ENCODE results near the gene GNAT1. TPM values are rescaled to one million over a fixed set of nuclear protein-coding genes. Genes with fewer than 3 reads are reported as not detected.

The GNAT1 gene
- total RNA-seq, 1 donor from 2014 or later: not detected

DNA sequence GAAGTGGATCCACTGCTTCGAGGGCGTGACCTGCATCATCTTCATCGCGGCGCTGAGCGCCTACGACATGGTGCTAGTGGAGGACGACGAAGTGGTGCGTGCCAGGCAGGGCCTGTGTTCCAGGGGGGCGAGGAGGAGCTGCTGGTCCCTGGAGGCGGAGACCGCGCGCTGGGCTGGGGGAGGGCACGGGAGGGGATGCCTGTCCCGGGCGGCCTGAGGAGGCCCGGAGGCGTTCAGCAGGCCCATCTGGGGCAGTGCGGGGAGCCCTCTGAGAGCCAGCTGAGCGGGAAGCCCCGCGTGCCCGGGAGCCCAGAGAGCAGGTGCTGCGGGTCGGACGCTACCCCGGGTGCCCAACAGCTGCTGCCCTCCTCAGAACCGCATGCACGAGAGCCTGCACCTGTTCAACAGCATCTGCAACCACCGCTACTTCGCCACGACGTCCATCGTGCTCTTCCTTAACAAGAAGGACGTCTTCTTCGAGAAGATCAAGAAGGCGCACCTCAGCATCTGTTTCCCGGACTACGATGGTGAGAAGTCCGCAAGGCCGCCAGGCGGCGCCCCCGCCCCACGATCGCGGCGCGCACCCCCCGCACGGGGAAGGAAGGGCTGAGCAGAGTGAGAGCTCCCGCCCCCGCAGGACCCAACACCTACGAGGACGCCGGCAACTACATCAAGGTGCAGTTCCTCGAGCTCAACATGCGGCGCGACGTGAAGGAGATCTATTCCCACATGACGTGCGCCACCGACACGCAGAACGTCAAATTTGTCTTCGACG, 2.9 kb downstream of the GNAT1 start:
- H3K27me3 Mint-ChIP-seq (ENCODE audit: low read depth): peaks cover 28% of the 10 kb centered on the region
- TF ChIP-seq, protein P1, sequence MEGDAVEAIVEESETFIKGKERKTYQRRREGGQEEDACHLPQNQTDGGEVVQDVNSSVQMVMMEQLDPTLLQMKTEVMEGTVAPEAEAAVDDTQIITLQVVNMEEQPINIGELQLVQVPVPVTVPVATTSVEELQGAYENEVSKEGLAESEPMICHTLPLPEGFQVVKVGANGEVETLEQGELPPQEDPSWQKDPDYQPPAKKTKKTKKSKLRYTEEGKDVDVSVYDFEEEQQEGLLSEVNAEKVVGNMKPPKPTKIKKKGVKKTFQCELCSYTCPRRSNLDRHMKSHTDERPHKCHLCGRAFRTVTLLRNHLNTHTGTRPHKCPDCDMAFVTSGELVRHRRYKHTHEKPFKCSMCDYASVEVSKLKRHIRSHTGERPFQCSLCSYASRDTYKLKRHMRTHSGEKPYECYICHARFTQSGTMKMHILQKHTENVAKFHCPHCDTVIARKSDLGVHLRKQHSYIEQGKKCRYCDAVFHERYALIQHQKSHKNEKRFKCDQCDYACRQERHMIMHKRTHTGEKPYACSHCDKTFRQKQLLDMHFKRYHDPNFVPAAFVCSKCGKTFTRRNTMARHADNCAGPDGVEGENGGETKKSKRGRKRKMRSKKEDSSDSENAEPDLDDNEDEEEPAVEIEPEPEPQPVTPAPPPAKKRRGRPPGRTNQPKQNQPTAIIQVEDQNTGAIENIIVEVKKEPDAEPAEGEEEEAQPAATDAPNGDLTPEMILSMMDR (conservative IDR thresholded peaks at IDR 0.05): peak; percentile 73
- no peaks in the 10 kb centered on the region for H3K36me3 Mint-ChIP-seq (ENCODE audit: low read depth)
- H3K4me3 Mint-ChIP-seq: no peak overlapping the region
- no peaks in the 10 kb centered on the region for H3K9me3 Mint-ChIP-seq
- H3K4me1 Mint-ChIP-seq: peaks cover 5% of the 10 kb centered on the region
- no peak overlapping the region for H3K27ac Mint-ChIP-seq (ENCODE audit: unreplicated experiment)
- peak; percentile 53 for DNase-seq (ENCODE audit: low read depth, low spot score)

- Mint-ChIP-seq H3K27ac (ENCODE audit: unreplicated experiment) (no peak overlapping the region), H3K36me3 (ENCODE audit: low read depth) (no peaks in the 10 kb centered on the region), H3K27me3 (ENCODE audit: low read depth) (peaks cover 27% of the 10 kb centered on the region), H3K4me3 (no peak overlapping the region), H3K4me1 (peaks cover 3% of the 10 kb centered on the region), H3K9me3 (no peaks in the 10 kb centered on the region)
- TF ChIP-seq, protein P1 (conservative IDR thresholded peaks at IDR 0.05): no peak
- DNase-seq (ENCODE audit: low read depth, low spot score): no peak
These were observed 3.6 kb downstream of the GNAT1 start for GRCh38 chr3:50194903-50195500.

DNA sequence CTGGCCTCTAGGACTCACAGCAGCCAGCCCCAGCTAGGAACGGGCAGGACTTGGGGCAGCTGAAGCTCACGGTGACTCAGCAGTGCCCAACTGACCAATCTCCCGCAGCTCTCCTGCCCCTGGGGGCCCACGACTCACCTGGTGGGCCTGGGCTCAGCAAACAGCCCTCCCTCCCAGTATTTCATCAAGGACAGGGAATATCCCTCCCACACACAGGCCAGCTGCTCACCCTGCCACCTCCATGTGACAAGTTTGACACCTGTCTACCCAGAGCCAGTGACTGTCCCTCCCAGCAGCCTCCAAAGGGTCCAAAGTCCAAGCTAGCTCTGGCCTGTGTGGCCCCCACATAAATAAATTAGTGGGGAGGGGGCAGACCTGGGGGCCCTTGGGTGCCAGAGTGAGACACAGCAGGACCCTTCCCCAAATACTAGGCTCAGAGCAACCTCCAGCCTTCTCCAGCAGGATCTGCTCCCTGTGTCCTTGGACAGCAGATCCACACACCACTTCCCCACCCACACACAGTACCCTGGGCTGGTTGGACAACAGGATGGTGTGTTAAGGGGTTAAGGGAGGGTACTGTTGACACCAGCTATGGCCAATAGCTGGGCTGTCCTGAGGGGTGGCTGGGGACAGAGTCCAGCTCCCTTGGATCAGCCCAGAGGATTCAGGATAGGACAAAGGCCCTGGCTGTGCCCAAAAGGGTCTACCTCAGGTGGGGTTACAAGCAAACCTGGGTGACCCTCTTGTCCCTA, 4.3 kb downstream of the GNAT1 start:
- H3K27me3 Mint-ChIP-seq (ENCODE audit: low read depth): peaks cover 28% of the 10 kb centered on the region
- no peaks in the 10 kb centered on the region for H3K9me3 Mint-ChIP-seq
- no peak overlapping the region for H3K27ac Mint-ChIP-seq (ENCODE audit: unreplicated experiment)
- H3K4me1 Mint-ChIP-seq: peaks cover 3% of the 10 kb centered on the region
- TF ChIP-seq, protein P1 (conservative IDR thresholded peaks at IDR 0.05): no peak
- no peak overlapping the region for H3K4me3 Mint-ChIP-seq
- no peaks in the 10 kb centered on the region for H3K36me3 Mint-ChIP-seq (ENCODE audit: low read depth)
- DNase-seq (ENCODE audit: low read depth, low spot score): no peak

GRCh38 chr3:50196253-50196801, 4.9 kb downstream of the GNAT1 start:
- Mint-ChIP-seq H3K27ac (ENCODE audit: unreplicated experiment) (no peak overlapping the region), H3K4me3 (no peak overlapping the region), H3K4me1 (peaks cover 3% of the 10 kb centered on the region), H3K36me3 (ENCODE audit: low read depth) (no peaks in the 10 kb centered on the region), H3K27me3 (ENCODE audit: low read depth) (peaks cover 33% of the 10 kb centered on the region), H3K9me3 (no peaks in the 10 kb centered on the region)
- TF ChIP-seq, protein P1 (conservative IDR thresholded peaks at IDR 0.05): no peak
- no peak for DNase-seq (ENCODE audit: low read depth, low spot score)

- no peak overlapping the region for H3K4me3 Mint-ChIP-seq
- TF ChIP-seq, protein P1 (conservative IDR thresholded peaks at IDR 0.05): no peak
- peaks cover 43% of the 10 kb centered on the region for H3K27me3 Mint-ChIP-seq (ENCODE audit: low read depth)
- H3K36me3 Mint-ChIP-seq (ENCODE audit: low read depth): no peaks in the 10 kb centered on the region
- no peaks in the 10 kb centered on the region for H3K9me3 Mint-ChIP-seq
- H3K27ac Mint-ChIP-seq (ENCODE audit: unreplicated experiment): no peak overlapping the region
- peaks cover 9% of the 10 kb centered on the region for H3K4me1 Mint-ChIP-seq
- no peak for DNase-seq (ENCODE audit: low read depth, low spot score)
These were observed 10.3 kb downstream of the GNAT1 start for GRCh38 chr3:50201573-50202315.

All from neural crest cell (in vitro differentiated cells).